Kidney epithelial cell (primary cell): ENCODE results near the gene ARHGEF17. TPM values are rescaled to one million over a fixed set of nuclear protein-coding genes. Genes with fewer than 3 reads are reported as not detected.

Experiments used
- DNase-seq: peaks from one replicate; pipeline ENCODE4 v3.0.0-alpha.2; 2010; ENCODE audit warnings: low read depth
- H3K27me3 ChIP-seq: 2 replicates; pipeline ENCODE4 v1.6.0; 2011; ENCODE audit warnings: low read length; ENCODE audit not compliant: control insufficient read depth, insufficient read depth
- H3K36me3 ChIP-seq: 2 replicates; pipeline ENCODE4 v1.5.1; 2011; ENCODE audit warnings: low read length; ENCODE audit not compliant: control insufficient read depth, insufficient read depth
- H3K4me3 ChIP-seq: 2 replicates; pipeline ENCODE4 v1.5.1; 2011; ENCODE audit warnings: low read depth, mild to moderate bottlenecking, control low read depth, low read length
- total RNA-seq: library from RNA; depleted of rRNA; stranded (reverse); fragments of >200 nt; gene quantifications from 2 replicates; pipeline ENCODE4 v1.2.3, GENCODE V29; 2015
- TF ChIP-seq, protein P1 (sequence below): IDR thresholded peaks from 2 replicates; pipeline ENCODE4 v1.5.1; 2011; ENCODE audit warnings: mild to moderate bottlenecking, moderate library complexity, low read length, control low read depth, inconsistent platforms; ENCODE audit not compliant: insufficient read depth, poor library complexity, severe bottlenecking

ARHGEF17 gene
- total RNA-seq, 1 donor from 2014 or later, result 25.5 TPM

DNA sequence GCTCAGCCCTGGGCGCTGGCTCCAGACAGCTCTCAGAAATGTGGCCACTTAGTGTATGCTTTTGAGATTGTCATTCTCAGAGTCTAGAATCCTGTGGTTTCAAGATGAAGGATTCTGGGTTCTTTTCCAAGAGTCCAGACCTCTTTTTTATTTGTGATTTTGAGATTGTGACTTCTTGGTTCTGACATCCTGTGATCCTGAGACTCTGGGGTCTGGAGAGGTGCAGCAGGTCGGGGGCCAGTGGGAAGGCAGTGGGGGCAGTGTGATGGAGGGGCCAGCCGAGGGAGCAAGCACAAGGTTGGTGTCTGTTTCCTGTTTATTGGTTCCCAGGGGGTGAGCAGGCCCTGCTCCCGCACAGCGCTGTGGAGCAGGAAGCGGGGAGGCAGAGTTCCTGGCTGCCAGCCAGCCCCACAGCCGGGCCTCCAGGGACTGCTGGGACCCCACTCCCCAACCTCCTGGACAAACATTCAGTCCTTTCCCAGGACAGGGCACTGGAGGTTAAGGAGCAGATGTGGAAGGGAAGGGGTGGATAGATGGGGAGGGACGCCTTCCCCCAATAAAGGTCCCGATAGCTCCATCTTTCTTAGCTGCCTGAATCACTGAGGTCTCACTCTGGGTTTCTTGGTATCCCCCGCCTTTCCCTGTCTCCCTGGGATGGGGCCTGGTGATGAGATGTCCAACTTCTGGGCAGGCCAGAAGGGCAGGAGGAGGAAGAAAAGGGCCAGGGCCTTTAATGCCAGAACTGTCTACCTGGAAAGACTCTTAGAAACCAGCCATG lies 13.7 kb downstream of the ARHGEF17 start:
- H3K4me3 ChIP-seq, result no peak overlapping the region
- H3K36me3 ChIP-seq, result no peaks in the 10 kb centered on the region
- no peaks in the 10 kb centered on the region for H3K27me3 ChIP-seq
- no peak for DNase-seq
- TF ChIP-seq, protein P1, sequence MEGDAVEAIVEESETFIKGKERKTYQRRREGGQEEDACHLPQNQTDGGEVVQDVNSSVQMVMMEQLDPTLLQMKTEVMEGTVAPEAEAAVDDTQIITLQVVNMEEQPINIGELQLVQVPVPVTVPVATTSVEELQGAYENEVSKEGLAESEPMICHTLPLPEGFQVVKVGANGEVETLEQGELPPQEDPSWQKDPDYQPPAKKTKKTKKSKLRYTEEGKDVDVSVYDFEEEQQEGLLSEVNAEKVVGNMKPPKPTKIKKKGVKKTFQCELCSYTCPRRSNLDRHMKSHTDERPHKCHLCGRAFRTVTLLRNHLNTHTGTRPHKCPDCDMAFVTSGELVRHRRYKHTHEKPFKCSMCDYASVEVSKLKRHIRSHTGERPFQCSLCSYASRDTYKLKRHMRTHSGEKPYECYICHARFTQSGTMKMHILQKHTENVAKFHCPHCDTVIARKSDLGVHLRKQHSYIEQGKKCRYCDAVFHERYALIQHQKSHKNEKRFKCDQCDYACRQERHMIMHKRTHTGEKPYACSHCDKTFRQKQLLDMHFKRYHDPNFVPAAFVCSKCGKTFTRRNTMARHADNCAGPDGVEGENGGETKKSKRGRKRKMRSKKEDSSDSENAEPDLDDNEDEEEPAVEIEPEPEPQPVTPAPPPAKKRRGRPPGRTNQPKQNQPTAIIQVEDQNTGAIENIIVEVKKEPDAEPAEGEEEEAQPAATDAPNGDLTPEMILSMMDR, result no peak

DNA sequence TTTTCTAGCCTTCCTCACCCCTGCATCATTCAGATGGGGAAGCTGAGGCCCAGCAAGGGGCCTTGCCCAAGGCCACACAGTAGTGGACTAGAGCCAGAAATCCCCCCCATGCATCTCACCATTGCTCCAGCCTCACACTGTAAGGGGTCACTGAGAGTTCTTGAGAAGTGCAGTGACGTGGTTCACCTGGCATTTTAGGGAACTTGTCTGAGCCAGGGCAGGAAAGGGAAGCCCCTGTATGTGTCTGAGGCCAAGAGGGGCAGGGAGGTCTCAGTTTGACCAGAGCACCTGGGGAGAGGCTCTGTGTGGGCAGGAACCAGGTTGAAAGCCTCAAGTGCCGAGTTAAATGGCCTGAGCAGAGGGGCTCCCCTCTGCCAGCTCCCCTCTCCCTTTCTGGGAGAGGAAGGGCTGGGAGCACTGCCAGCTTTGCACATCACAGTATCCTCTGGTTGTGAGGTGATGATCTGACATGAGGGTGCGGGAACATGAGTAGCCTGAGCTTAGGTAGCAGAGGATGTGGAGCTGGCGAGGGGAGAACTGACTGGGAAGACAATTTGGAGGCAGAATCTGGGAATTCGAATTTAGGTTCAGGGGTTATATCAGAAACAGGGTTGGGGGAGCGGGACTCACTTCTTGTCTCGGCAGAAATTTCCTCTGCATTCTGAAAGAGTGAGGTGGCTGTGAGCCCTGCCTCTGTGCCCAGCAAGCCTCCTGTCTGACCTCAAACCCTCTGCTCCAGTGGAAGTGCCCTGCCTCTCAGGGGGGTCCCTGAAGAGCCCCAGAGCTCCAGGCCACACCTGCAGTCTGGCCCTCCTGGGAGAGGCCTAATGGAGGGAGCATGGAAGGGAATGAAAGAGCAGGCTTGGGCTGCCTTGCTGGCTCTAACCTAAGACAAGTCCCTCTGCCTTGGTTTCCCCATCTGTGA lies 14.6 kb downstream of the ARHGEF17 start:
- DNase-seq, result no peak
- TF ChIP-seq, protein P1, result no peak
- Histone ChIP-seq H3K27me3 (no peaks in the 10 kb centered on the region), H3K36me3 (no peaks in the 10 kb centered on the region), H3K4me3 (no peak overlapping the region)

DNA sequence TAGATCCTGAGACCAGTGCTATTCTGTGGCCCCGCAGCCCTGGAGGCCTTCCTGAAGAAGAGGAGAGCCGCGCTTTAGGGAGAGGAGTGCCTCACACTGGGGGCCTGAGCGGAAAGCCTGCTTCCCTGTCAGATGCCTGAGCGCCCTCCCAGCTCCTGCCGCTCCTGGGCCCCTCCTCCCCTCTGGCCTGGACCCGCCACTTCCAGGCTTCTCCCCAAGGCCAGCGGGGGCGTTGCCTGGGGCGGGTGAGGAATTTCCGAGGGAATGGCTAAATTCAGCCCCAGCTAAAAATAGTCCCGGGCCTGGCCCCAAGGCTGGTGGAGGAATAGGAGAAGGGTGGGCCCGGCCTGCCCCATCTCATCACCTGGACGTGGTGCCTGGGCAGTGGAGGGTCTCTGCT lies 15.4 kb downstream of the ARHGEF17 start:
- DNase-seq, result no peak
- H3K27me3 ChIP-seq, result no peaks in the 10 kb centered on the region

DNA sequence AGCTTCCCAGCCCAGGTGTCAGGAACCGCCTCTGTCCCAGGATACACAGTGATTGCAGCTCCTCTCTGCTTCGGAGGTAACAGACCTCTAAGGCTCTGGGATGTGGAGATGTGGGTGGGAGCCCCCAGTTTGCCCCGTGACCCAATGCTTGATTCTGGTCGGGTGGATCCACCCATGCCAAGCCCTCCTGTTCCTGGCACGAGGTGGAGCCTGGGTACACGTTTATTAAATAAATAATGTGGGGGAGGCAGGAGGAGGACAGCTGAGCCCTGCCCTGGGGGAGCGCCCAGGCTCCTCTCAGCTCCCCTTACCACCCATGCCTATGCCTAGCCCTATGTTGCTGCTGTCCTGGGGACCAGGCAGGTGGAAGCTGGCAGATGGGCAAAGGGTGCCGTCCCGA lies 16.0 kb downstream of the ARHGEF17 start:
- H3K4me3 ChIP-seq, result no peak overlapping the region
- H3K27me3 ChIP-seq, result no peaks in the 10 kb centered on the region
- TF ChIP-seq, protein P1, result no peak
- H3K36me3 ChIP-seq, result no peaks in the 10 kb centered on the region
- DNase-seq, result no peak

More for the DNA sequence above, 15.4 kb downstream of the ARHGEF17 start:
- Histone ChIP-seq H3K4me3 (no peak overlapping the region), H3K36me3 (no peaks in the 10 kb centered on the region)
- TF ChIP-seq, protein P1, result no peak

DNA sequence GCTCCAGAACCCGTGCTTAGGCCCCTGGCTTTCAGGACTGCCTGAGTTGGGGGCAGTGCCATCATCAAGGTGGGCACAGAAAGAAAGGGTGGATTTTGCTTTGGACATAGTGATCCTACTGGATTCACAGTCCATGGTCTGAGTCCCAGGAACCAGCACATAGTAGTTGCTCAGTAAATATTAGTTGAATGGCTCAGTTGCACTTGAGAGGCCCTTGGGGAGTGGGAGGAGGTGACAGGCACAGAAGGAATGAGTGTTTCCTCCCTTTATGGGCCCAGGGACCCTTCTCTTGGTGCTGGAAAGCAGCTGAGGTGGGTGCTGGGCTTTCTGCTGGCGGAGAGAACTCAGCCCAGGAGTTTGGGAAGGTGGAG lies 16.6 kb downstream of the ARHGEF17 start:
- TF ChIP-seq, protein P1, result no peak
- no peak for DNase-seq
- no peaks in the 10 kb centered on the region for H3K36me3 ChIP-seq
- H3K4me3 ChIP-seq, result no peak overlapping the region
- no peaks in the 10 kb centered on the region for H3K27me3 ChIP-seq
